H1 (cell line): ENCODE measurements around the gene LDLRAD3. TPM values are rescaled to one million over a fixed set of nuclear protein-coding genes. Genes with fewer than 3 reads are reported as not detected.

Experiments
- CTCF ChIA-PET: fragments of 300-600 bp; sonication (Branson Sonifier 250); formaldehyde crosslinking; loops from one replicate; lab custom pipeline; 2021; ENCODE audit not compliant: partially characterized antibody; lab: Charles Lee
- POLR2A ChIA-PET: fragments of 300-600 bp; sonication (Branson Sonifier 250); formaldehyde crosslinking; loops from one replicate; lab custom pipeline; 2021; ENCODE audit warnings: inconsistent platforms; ENCODE audit not compliant: partially characterized antibody; lab: Charles Lee
- DNase-seq, 2 experiments: peaks; one replicate each; pipeline versions ENCODE4 v3.0.0 to v3.0.0-alpha.2; 2010 to 2022; ENCODE audit warnings: low spot score in 2 of 2, low read depth in 1 of 2, mixed read lengths in 1 of 2
- FAIRE-seq: peaks from 2 replicates; lab custom pipeline; 2011; peaks lifted over from hg19 to GRCh38; lab: Jason Lieb, UNC
- H2AFZ ChIP-seq: 2 replicates; pipeline ENCODE4 v1.8.1; 2012; ENCODE audit warnings: low read length, inconsistent platforms
- H2AK5ac ChIP-seq: 2 replicates; pipeline ENCODE4 v1.6.1; 2013; ENCODE audit warnings: low read depth, low read length
- H2BK120ac ChIP-seq: replicated peaks from 2 replicates; pipeline ENCODE3; 2013; ENCODE audit warnings: low read depth, low read length, inconsistent platforms
- H2BK12ac ChIP-seq: 2 replicates; pipeline ENCODE4 v1.6.1; 2013; ENCODE audit warnings: low read depth, low read length
- H2BK15ac ChIP-seq: 2 replicates; pipeline ENCODE4 v1.6.1; 2013; ENCODE audit warnings: low read length
- H2BK20ac ChIP-seq: 2 replicates; pipeline ENCODE4 v1.6.1; 2013; ENCODE audit warnings: low read length
- H2BK5ac ChIP-seq: 2 replicates; pipeline ENCODE4 v1.6.1; 2013; ENCODE audit warnings: low read depth, low read length
- H3K14ac ChIP-seq: 2 replicates; pipeline ENCODE4 v1.6.1; 2013; ENCODE audit warnings: inconsistent platforms; ENCODE audit not compliant: insufficient read length
- H3K18ac ChIP-seq: 2 replicates; pipeline ENCODE4 v1.6.1; 2013; ENCODE audit warnings: low read length; ENCODE audit errors: extremely low read depth
- H3K23ac ChIP-seq: 2 replicates; pipeline ENCODE4 v1.6.1; 2013; ENCODE audit warnings: inconsistent platforms; ENCODE audit not compliant: insufficient read length
- H3K23me2 ChIP-seq: 2 replicates; pipeline ENCODE4 v1.6.1; 2013; ENCODE audit warnings: low read depth, low read length
- H3K27ac ChIP-seq: 2 replicates; pipeline ENCODE4 v1.6.1; 2011; ENCODE audit warnings: low read depth, low read length, inconsistent platforms
- H3K27me3 ChIP-seq, 4 experiments: replicated peaks in 1 of 4; 1 replicate in 1 of 4; 2 replicates in 3 of 4; pipeline versions ENCODE4 v1.6.1 to v1.8.1; 2011 to 2013; ENCODE audit warnings: low read length in 3 of 4, mild to moderate bottlenecking in 3 of 4, inconsistent platforms in 2 of 4, mixed read lengths in 2 of 4, moderate library complexity in 1 of 4; ENCODE audit not compliant: control insufficient read depth in 3 of 4, insufficient read depth in 3 of 4; ENCODE audit errors: extremely low read depth in 1 of 4
- H3K36me3 ChIP-seq, 4 experiments: 2 replicates each; pipeline versions ENCODE4 v1.6.1 to v1.8.1; 2011 to 2013; ENCODE audit warnings: mild to moderate bottlenecking in 4 of 4, low read length in 3 of 4, moderate library complexity in 2 of 4, control low read depth in 1 of 4, inconsistent platforms in 1 of 4; ENCODE audit not compliant: insufficient read depth in 4 of 4, control insufficient read depth in 2 of 4
- H3K4ac ChIP-seq: replicated peaks from 2 replicates; pipeline ENCODE3; 2013; ENCODE audit warnings: low read length, low read depth, mixed read lengths, inconsistent platforms; ENCODE audit not compliant: insufficient read length
- H3K4me1 ChIP-seq, 4 experiments: replicated peaks in 1 of 4; 1 replicate in 1 of 4; 2 replicates in 3 of 4; pipeline versions ENCODE4 v1.6.1 to v1.8.1; 2011 to 2013; ENCODE audit warnings: low read length in 3 of 4, inconsistent platforms in 2 of 4, mixed read lengths in 1 of 4; ENCODE audit not compliant: insufficient read depth in 4 of 4, control insufficient read depth in 3 of 4
- H3K4me2 ChIP-seq, 2 experiments: 2 replicates each; pipeline versions ENCODE4 v1.6.1 to v1.8.1; 2011 to 2013; ENCODE audit warnings: low read depth in 2 of 2, low read length in 2 of 2, control low read depth in 1 of 2, inconsistent platforms in 1 of 2, mild to moderate bottlenecking in 1 of 2; ENCODE audit not compliant: insufficient read depth in 1 of 2
- H3K4me3 ChIP-seq, 4 experiments: fragments of 200-600, 300-600 bp in 1 of 4; sonication (generic), shearing (Covaris generic), sonication (Bioruptor Twin) in 1 of 4; 2 replicates each; pipeline versions ENCODE4 v1.5.1 to v1.8.1; 2011 to 2016; ENCODE audit warnings: low read length in 4 of 4, low read depth in 3 of 4, control low read depth in 2 of 4, inconsistent platforms in 2 of 4, mild to moderate bottlenecking in 2 of 4, mixed read lengths in 1 of 4, moderate library complexity in 1 of 4; ENCODE audit not compliant: insufficient read depth in 2 of 4; ENCODE audit errors: extremely low read depth in 1 of 4
- H3K56ac ChIP-seq: replicated peaks from 2 replicates; pipeline ENCODE3; 2013; ENCODE audit warnings: low read depth, mild to moderate bottlenecking, mixed read lengths, low read length, inconsistent platforms; ENCODE audit not compliant: insufficient read length
- H3K79me1 ChIP-seq: 2 replicates; pipeline ENCODE4 v1.6.1; 2013; ENCODE audit warnings: low read depth, low read length, control low read depth
- H3K79me2 ChIP-seq, 2 experiments: 2 replicates each; pipeline versions ENCODE4 v1.6.1 to v1.8.1; 2012 to 2013; ENCODE audit warnings: low read length in 2 of 2, mild to moderate bottlenecking in 2 of 2, inconsistent platforms in 1 of 2; ENCODE audit not compliant: insufficient read depth in 2 of 2, control insufficient read depth in 1 of 2
- H3K9ac ChIP-seq, 4 experiments: replicated peaks in 1 of 4; 1 replicate in 1 of 4; 2 replicates in 3 of 4; pipeline versions ENCODE4 v1.6.1 to v1.8.1; 2011 to 2013; ENCODE audit warnings: low read depth in 3 of 4, low read length in 3 of 4, control low read depth in 2 of 4, mild to moderate bottlenecking in 2 of 4, moderate library complexity in 2 of 4, inconsistent platforms in 1 of 4; ENCODE audit errors: extremely low read depth in 1 of 4
- H3K9me3 ChIP-seq, 2 experiments: 2 replicates each; pipeline versions ENCODE4 v1.6.1 to v1.8.1; 2012 to 2013; ENCODE audit warnings: mild to moderate bottlenecking in 2 of 2, moderate library complexity in 2 of 2, control low read depth in 1 of 2, inconsistent platforms in 1 of 2, low read depth in 1 of 2, low read length in 1 of 2, mixed read lengths in 1 of 2; ENCODE audit not compliant: insufficient read depth in 2 of 2
- H4K20me1 ChIP-seq, 2 experiments: replicated peaks in 1 of 2; 2 replicates each; pipeline versions ENCODE3 to v1.8.1; 2011 to 2013; ENCODE audit warnings: inconsistent platforms in 2 of 2, low read length in 2 of 2, mild to moderate bottlenecking in 1 of 2; ENCODE audit not compliant: insufficient read depth in 2 of 2, control insufficient read depth in 1 of 2
- H4K5ac ChIP-seq: 2 replicates; pipeline ENCODE4 v1.6.1; 2013; ENCODE audit warnings: low read length, low read depth, mixed read lengths, inconsistent platforms; ENCODE audit not compliant: insufficient read length
- H4K8ac ChIP-seq: 2 replicates; pipeline ENCODE4 v1.8.0; 2013; ENCODE audit warnings: mild to moderate bottlenecking, moderate library complexity, low read length, inconsistent platforms; ENCODE audit not compliant: insufficient read depth; ENCODE audit errors: extremely low read depth
- H4K91ac ChIP-seq: replicated peaks from 2 replicates; pipeline ENCODE3; 2013; ENCODE audit warnings: low read length, mixed read lengths, inconsistent platforms; ENCODE audit not compliant: insufficient read length
- CBX8 ChIP-seq: fragments of 300-800, 300-1000 bp; sonication (generic); IDR thresholded peaks from 2 replicates; pipeline ENCODE4 v1.7.1; 2016; ENCODE audit warnings: low read depth, low read length, borderline replicate concordance
- CHD1 ChIP-seq: IDR thresholded peaks from 2 replicates; pipeline ENCODE4 v1.6.1; 2012; ENCODE audit warnings: low read depth, low read length, improper control_type of control experiment
- EZH2 ChIP-seq: fragments of 200-600 bp; sonication (generic); IDR thresholded peaks from 2 replicates; pipeline ENCODE4 v1.7.1; 2012; ENCODE audit warnings: low read depth, mild to moderate bottlenecking, moderate library complexity, low read length, inconsistent platforms; ENCODE audit not compliant: severe bottlenecking
- FOSL1 ChIP-seq: IDR thresholded peaks from 2 replicates; pipeline ENCODE4 v1.6.1; 2011; ENCODE audit warnings: mild to moderate bottlenecking, low read depth, low read length, moderate library complexity; ENCODE audit not compliant: insufficient read depth
- KDM4A ChIP-seq: IDR thresholded peaks from one replicate; pipeline ENCODE4 v1.7.1; 2012; ENCODE audit warnings: low read depth, mild to moderate bottlenecking, moderate library complexity, low read length, inconsistent platforms; ENCODE audit not compliant: severe bottlenecking
- MAFK ChIP-seq: IDR thresholded peaks from 2 replicates; pipeline ENCODE4 v1.6.1; 2012; ENCODE audit warnings: low read depth, mild to moderate bottlenecking, improper control_type of control experiment, low read length
- NRF1 ChIP-seq: IDR thresholded peaks from 2 replicates; pipeline ENCODE4 v1.6.1; 2011; ENCODE audit warnings: mild to moderate bottlenecking, low read depth, low read length, improper control_type of control experiment
- POLR2A ChIP-seq, 2 experiments: IDR thresholded peaks; 1 replicate in 1 of 2; 2 replicates in 1 of 2; pipeline ENCODE4 v1.6.1; 2011; ENCODE audit warnings: low read depth in 2 of 2, low read length in 2 of 2, mild to moderate bottlenecking in 2 of 2; ENCODE audit errors: control extremely low read depth in 1 of 2
- POLR2AphosphoS5 ChIP-seq: IDR thresholded peaks from 2 replicates; pipeline ENCODE4 v1.6.1; 2011; ENCODE audit warnings: low read depth, low read length
- RXRA ChIP-seq: IDR thresholded peaks from 2 replicates; pipeline ENCODE4 v1.6.1; 2011; ENCODE audit warnings: low read depth, mild to moderate bottlenecking, low read length, moderate library complexity; ENCODE audit not compliant: insufficient read depth
- SAP30 ChIP-seq: fragments of 300-600 bp; sonication (generic); IDR thresholded peaks from 2 replicates; pipeline ENCODE4 v1.7.1; 2012; ENCODE audit warnings: low read length, moderate library complexity, mild to moderate bottlenecking, inconsistent platforms; ENCODE audit not compliant: insufficient read depth, insufficient replicate concordance
- SP1 ChIP-seq: IDR thresholded peaks from 2 replicates; pipeline ENCODE4 v1.6.1; 2011; ENCODE audit warnings: low read depth, low read length
- TAF7 ChIP-seq: optimal IDR thresholded peaks from 2 replicates; pipeline ENCODE3; 2011; ENCODE audit warnings: low read depth, mild to moderate bottlenecking, inconsistent platforms, low read length, moderate library complexity, borderline replicate concordance
- YY1 ChIP-seq: IDR thresholded peaks from 2 replicates; pipeline ENCODE4 v1.6.1; 2011; ENCODE audit warnings: low read depth, mild to moderate bottlenecking, low read length
- whole genome bisulfite sequencing, 2 experiments: shearing (Covaris generic) in 1 of 2; methylation state at CpG; one replicate each; pipeline versions ENCODE4 v1.1.6 to v1.1.7; 2013 to 2015; ENCODE audit warnings: low lambda C conversion rate in 2 of 2, mixed read lengths in 2 of 2, inconsistent platforms in 1 of 2, low coverage in 1 of 2, missing lambda C conversion rate in 1 of 2; ENCODE audit not compliant: insufficient replicate concordance in 2 of 2, insufficient coverage in 1 of 2, insufficient read length in 1 of 2; ENCODE audit errors: extremely low coverage in 1 of 2, missing lambda C conversion rate in 1 of 2; 5-methylcytosine and 5-hydroxymethylcytosine counted together
- polyA plus RNA-seq, 7 experiments: library from polyadenylated mRNA; depleted of rRNA in 3 of 7; stranded (reverse) in 5 of 7; unstranded in 2 of 7; fragments of >200 nt in 5 of 7; fragments of 200-250 nt in 2 of 7; gene quantifications; 1 replicate in 5 of 7; 2 replicates in 1 of 7; 4 replicates in 1 of 7; pipeline versions ENCODE4 v1.2.1 to v1.2.3, GENCODE V29; 2011 to 2013; ENCODE audit warnings: missing spikeins in 2 of 7, mixed read lengths in 2 of 7
- total RNA-seq: library from RNA; stranded (reverse); fragmentation: NEBNext Ultra II Directional; extraction: Animal tissue kit (Norgen Biotek cat#: 25700); gene quantifications from 2 replicates; pipeline ENCODE4 v1.2.1, GENCODE V29; 2021

The LDLRAD3 gene
- total and polyA plus RNA-seq, 2 of the 8 experiments (the other 6 are each of a cell fraction or from before 2014, with no cell fraction given) = 18.6 to 22.8 TPM

- TF ChIP-seq MAFK (no peak), POLR2AphosphoS5 (no peak), NRF1 (no peak), KDM4A (no peak), SAP30 (no peak), RXRA (no peak), SP1 (no peak), CHD1 (no peak), CBX8 (no peak), FOSL1 (no peak), POLR2A (IDR thresholded peaks at IDR 0.05; ENCODE audit: control extremely low read depth in 1 of 2, low read depth in 2 of 2, low read length in 2 of 2) (no peak), TAF7 (no peak), YY1 (no peak), EZH2 (no peak)
- TF ChIP-seq, all 59 proteins: peak for 0
- Histone ChIP-seq H3K4me3 (no peak overlapping the region), H2BK120ac (no peak overlapping the region), H3K9me3 (peaks cover 0 to 6% of the 10 kb centered on the region in 2 experiments; a peak in 1 of 4 replicates), H3K4ac (no peak overlapping the region), H2BK15ac (no peak overlapping the region), H3K23ac (no peak overlapping the region), H4K20me1 (no peaks in the 10 kb centered on the region), H3K79me1 (no peaks in the 10 kb centered on the region), H3K36me3 (no peaks in the 10 kb centered on the region), H3K9ac (no peak overlapping the region), H3K4me2 (no peak overlapping the region), H3K18ac (no peak overlapping the region), H2AFZ (no peak overlapping the region), H3K56ac (no peak overlapping the region), H4K5ac (no peak overlapping the region), H3K4me1 (no peaks in the 10 kb centered on the region), H3K79me2 (no peaks in the 10 kb centered on the region), H2AK5ac (no peak overlapping the region), H2BK12ac (no peak overlapping the region), H3K23me2 (no peaks in the 10 kb centered on the region), H4K8ac (no peak overlapping the region), H4K91ac (no peak overlapping the region), H3K27ac (no peak overlapping the region), H3K14ac (no peak overlapping the region), H2BK20ac (no peak overlapping the region), H3K27me3 (no peaks in the 10 kb centered on the region), H2BK5ac (no peak overlapping the region)
- ChIA-PET POLR2A (no interaction called here), CTCF (interaction anchor here (0.7 to 4.1 kb wide), 9 partner anchors 8 to 644 kb away, joined by 3 to 25 read pairs (median 4); no protein-coding TSS in a partner anchor)
- FAIRE-seq = no peak
- no peak for DNase-seq
- WGBS, 2 experiments = 86% methylated on average over 2 of the region's 2 CpGs; no CpG with 5 or more reads in 1 of the 2 experiments
Measured at GRCh38 chr11:36249246-36249645, 305.4 kb downstream of the LDLRAD3 start.
